Measurements from ENCODE around the gene ZBTB49.

GRCh38 chr4:4248885-4249203 lies 41.2 kb upstream of the ZBTB49 start:
- TF ChIP-seq POLR2AphosphoS5 (IDR thresholded peaks at IDR 0.05) = no peak
- TF ChIP-seq CTCF (IDR thresholded peaks at IDR 0.05) = no peak
- TF ChIP-seq POLR2A (IDR thresholded peaks at IDR 0.05) = no peak
